HG03039 (cell line): Measurements from ENCODE around the gene LTBP1.
"Not testable (repeated sequence)": the region's sequence is repeated elsewhere in the genome, so short reads cannot be mapped to it uniquely, and the experiment has no call there.

Source experiments
- ATAC-seq: cut with Tn5 transposase; IDR thresholded peaks from one replicate; pipeline ENCODE4 v1.9.1; 2021; ENCODE audit warnings: mild to moderate bottlenecking, moderate library complexity; ENCODE audit not compliant: unreplicated experiment

Gene LTBP1

DNA sequence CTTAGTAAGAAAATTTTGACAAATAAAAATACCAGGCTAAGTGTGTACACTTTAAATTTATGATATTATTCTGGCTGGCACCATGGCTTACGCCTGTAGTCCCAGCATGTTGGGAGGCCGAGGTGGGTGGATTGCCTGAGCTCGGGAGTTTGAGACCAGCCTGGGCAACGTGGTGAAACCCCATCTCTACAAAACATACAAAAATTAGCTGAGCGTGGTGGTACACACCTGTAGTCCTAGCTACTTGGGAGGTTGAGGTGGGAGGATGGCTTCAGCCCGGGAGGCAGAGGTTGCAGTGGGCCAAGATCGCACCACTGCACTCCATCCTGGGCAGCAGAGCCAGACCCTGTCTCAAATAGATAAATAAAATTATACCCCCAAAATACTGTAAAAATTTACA, 421.8 kb downstream of the LTBP1 start:
- not testable (repeated sequence) for ATAC-seq

DNA sequence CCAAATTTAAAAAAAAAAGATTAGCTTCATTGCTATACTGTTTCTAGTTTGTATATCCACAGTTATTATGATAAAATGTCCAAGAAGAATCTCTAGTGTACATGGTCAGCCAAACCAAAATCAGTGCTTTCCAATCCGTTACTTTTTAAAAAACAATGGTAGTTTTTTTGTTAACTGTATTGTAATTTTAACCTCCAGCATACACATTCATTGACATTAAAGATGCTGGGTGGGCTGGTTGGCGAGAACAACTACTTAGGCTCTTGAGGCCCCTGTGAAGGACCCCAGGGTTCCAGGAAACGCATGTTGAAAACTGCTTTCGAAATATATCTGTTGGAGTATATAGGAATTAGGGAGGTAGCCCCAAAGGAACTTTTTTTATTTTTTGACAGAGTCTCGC, 422.4 kb downstream of the LTBP1 start:
- no peak for ATAC-seq

DNA sequence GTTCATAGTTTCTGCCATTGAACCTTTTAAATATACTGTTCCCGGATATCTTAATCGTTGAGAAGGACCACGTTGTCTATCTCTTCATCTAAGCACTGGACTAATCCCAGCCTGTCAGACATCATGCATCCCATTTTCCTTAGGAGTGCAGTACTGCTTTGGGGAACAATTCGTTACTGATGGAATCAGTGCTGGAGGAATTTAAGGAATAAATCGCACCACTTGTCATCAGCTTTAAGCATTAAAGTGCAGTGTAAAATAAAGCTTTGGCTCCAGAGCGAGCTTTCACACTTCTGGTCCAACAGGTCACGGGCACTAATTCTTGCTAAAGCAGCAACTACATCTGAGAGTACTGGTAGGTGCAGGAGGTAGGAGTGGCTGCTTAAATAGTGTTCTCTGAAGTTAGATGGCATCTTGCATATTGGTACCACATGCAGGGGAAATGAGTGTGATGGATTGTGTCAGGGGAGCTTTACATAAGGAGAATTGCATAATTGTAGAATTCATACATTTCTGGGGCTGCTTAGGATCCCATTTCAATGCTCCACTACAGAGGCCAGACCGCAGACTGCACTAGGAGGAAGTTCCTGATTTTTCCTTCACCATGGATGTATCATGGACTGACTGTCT, 424.0 kb downstream of the LTBP1 start:
- no peak for ATAC-seq

DNA sequence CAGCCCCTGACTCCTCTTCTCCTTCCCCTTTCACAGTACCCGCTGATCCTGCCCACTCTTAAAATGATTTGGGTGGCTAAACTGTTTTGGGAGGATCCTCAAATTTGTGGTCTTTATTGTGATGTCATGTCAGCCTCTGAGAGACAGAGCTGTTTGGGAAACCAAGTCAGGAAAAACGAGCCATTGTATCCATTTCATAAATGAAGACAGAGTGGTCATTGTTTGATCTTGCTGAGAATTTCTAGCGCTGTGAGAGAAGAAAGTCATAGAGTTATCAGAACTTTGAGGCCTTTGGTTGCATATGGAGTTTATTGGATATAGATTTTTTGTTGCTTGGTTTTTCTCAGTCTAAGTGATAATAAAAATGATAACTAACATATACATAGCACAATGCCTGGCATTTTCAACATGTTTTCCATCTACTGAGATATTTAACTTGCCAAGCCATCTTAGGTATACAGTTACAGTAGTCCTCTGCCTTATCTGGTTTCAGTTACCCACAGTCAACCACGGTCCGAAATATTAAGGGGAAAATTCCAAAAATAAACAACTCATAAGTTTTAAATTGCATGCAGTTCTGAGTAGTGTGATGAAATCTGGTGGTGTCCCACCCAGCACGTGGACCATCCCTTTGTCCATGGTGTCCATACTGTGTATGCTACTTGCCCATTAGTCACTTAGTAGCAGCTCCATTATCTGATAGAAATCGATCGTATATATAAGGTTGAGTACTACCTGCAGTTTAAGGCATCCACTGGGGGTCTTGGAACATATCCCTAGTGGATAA, 424.7 kb downstream of the LTBP1 start:
- no peak for ATAC-seq

DNA sequence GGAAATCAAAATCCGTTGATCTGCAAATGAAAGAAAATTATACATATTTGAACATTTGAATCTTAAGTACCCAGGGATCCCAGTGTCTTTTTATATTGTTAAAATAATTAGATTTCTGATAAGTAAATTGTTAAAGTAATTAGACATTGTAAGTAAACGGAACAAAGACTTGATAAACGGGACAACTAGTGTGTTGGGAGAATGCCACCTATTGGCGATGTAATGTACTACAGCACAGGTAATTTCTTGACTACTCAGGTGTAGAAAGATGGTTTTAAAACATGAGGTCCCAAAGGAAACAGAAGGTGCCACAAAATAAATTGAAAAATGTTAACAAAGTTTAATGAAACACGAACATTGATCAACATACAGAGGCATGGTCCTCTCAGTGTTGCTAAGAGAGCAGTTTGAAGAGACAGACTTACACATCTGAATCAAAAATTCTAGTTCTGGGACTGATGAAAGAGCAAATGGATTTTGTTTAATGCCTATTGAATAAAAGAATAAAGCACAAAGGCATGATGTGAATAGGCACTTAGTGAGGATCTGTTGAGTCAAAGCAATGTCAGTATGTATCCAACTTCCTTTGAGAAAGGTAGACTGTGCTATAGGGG, 426.3 kb downstream of the LTBP1 start:
- no peak for ATAC-seq

DNA sequence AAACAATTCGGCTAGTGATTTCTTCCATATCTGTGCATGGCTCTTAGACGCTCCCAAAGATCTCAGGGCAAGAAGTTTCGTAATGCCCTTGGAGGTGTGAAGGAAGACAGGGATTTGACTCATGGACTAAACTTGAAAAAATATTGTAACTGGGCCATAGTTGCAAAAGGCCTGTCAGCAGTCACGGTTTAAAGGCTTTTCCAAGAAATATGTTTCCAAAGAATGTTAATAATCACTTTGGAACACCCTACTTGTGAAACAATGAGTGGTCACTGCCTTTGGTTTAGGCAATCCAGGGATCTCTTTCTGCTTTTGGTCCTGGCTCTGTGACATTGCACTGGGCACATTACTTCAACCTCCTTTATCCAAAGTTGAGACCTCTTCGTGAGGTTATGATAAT, 427.2 kb downstream of the LTBP1 start:
- ATAC-seq = no peak

DNA sequence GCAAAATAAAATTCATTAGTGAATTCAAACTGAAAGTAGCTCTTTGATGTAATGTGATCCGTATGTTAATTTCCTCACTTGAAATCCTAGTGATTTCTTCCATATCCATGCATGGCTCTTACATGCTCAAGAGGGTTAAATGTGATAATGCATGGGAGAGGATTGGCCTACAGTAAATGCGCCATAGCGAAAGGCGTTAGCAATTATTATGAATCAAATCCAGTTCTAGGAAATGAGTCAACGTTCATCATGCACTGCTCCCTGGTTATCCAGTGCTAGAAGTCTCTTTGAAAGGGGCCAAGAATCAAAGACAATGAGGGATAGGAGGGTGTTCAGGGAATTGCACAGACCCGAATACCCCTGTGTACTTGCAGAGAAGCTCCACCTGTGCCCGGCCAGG, 428.3 kb downstream of the LTBP1 start:
- ATAC-seq = no peak

DNA sequence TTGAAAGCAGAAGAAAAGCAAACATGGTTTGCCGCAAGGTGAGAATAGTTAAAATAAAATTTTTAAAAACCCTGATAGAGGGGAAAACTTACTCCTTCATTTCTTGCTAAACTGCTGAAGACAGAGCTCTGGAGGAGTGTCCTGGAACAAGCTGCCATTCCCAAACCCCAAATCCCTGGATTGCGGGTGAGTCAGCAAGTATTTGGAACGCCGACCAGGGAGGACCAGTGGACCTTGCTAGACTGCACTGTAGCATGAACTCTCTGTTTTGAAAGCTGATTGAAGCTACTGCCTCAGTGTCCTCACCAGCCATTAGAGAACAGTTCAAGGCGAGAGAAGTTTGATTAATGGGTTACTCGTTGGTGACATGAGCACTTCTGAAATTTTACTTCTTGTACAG, 430.3 kb downstream of the LTBP1 start:
- no peak for ATAC-seq

DNA sequence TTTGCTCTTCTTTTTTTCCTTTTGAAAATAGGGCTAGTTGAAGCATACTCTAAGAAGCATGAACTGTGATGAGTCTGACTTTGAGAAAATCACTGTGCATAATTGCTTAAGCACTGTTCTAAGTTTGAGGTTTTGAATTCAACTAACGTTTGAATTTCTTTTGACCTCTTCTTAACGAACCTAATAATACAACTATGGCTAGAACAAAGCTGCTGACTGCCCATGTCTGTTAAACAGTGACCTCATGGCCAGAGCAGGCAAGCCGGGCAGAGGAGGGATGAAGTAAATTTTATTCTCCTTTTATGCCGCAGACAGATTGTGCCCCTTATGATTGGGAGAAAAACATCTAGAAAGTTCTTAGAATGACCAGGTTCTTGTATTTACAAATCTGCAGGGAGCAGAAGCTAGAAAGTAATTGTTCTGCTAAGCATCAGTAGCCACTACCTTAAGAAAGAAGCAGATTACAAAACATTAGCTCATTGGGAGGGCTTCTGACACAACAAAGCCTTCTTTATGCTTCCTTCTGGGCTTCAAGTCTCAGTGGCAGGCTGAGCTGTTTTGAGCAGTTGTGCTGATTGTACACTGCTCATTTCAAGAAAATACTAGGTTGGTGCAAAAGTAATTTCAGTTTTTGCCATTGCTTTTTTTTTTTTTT, 431.9 kb downstream of the LTBP1 start:
- ATAC-seq = no peak

DNA sequence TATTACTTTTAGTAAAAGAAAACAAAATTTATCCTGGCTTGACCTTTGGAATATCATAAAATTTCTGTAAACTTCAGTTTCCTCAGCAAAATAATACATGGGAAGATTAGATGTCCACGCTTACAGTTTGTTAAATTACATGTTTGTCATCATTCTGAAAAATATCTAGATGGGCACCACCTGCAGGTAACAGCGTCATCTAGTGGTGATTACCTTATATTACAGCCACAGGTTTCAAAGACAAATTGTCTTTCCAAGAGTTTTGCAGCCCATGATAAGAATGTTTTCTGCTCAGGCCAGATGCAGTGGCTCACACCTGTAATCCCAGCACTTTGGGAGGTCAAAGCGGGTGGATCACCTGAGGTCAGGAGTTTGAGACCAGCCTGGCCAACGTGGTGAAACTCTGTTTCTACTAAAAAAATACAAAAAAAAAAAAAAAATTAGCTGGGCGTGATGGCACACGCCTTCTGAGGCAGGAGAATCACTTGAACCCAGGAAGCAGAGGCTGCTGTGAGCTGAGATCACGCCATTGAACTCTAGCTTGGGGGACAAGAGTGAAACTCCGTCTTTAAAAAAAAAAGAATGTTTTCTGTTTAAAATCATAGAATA, 433.4 kb downstream of the LTBP1 start:
- no peak for ATAC-seq

DNA sequence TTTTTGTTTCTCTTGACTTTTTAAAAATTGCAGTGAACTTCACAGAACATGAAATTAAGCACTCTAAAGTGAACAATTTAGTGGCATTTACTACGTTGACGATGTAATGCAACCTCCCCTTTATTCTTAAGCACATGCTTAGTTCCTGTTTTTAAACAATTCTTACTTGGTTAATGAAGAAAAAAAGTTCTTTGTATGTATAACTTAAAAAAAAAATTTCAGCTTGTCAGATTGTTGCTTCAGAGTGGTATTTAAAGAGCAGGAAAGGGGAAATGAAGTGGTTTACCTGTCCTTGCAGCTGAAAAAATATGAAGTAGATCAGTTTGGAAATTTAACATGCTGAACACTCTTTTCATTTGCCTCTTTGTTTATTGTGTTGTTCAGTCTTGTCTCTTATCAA, 434.0 kb downstream of the LTBP1 start:
- no peak for ATAC-seq

DNA sequence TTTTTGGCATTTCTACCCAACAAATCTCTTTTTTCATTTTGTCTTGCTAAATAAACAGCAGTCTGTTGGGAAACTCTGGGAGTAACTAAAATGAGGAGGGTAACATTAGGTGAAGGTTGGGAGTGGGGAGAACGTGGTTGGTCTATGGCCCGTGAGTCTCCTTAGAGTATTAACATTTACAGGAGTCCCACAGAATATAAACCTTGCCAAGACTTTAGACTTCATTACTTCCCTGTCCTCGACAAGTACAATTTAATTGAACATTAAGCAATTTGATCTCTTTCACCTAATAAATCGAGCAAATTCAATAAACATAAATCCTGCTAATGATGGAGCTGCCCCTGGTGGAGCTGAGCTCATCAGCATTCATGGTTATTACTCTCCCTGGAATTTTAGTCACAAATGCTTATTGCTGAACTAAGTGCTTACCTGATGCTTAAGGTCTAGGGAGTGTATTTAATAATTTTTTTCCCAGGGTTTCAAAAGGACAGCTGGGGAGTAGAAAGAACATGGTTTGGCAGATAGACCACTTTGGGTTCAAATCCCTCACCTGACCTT, 434.6 kb downstream of the LTBP1 start:
- no peak for ATAC-seq

DNA sequence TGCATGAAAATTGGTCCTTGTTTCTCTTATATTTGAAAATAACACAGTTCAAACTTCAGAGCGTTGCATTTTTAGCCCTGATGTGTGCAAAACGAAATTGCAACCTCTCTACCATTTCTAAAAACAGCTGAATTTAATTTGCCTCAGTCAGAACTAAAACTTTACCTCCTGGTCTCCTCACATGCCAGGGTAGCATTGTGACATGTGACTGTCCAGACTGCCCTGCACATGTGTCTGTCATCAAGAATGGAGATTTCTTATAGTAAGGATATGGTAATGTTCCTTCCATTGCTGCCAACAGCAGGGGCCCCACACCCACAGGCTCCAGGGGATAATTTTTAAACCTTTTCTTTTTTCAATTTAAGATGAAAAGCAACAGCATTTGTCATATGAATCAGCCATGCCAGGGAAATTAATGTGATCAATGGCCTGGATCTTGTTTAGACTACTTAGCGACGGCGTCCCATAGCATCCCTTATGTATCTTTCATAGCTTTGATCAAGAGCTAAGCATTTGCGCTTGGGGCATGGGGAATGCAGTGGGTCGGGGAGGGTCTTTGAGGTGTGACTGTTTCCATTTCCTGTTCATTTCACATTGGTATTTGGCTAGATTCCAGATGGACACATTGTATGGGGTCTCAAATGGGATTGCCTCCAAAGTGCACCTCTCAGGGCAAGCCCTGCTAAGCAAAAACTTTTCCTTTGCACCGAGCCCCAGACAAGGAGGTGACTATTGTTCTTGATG, 437.3 kb downstream of the LTBP1 start:
- ATAC-seq = no peak

DNA sequence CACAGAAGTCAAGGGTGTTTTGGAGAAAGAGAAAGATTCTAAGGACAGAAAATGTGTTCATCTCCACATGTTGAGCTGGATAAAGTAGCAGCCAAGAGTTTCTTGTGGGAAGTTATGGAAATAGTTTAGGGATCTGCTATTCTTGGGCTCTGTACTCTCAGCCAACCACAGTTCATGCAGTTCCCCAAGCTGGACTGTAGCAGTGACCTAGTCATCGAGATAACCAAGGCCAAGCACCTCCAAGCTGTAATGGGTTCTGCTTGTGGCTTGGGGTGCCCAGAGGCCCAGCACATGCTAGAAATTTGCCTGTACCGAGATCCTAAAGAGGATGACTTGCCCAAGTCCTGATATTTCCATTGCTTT, 437.8 kb downstream of the LTBP1 start:
- no peak for ATAC-seq

DNA sequence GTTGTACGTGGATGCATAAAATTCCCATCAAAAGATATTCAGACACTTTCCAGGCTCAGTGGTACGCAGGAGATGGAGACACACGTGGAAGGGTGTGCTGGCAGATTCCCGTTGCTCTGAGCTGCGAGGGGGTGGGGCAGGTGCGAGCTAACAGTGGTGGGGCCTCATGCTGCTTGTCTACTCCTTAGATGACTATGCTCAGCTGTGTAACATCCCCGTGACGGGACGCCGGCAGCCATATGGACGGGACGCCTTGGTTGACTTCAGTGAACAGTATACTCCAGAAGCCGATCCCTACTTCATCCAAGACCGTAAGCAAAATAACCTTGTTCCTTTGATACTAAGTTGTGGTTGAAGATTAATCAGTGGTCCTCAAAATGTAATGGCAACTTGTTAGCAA, 442.2 kb downstream of the LTBP1 start:
- ATAC-seq = no peak

DNA sequence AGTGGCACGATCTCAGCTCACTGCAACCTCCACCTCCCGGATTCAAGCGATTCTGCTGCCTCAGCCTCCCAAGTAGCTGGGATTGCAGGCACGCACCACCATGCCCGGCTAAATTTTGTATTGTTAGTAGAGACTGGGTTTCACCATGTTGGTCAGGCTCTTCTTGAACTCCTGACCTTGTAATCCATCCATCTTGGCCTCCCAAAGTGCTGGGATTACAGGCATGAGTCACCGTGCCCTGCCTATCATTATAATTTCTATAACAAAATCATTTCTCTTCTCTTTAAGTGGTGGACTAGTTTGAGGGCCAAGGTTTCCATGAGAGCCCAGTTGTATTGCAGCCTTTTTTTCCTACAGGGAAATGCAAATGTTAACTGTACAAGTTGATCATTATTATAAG, 442.9 kb downstream of the LTBP1 start:
- ATAC-seq = not testable (repeated sequence)

DNA sequence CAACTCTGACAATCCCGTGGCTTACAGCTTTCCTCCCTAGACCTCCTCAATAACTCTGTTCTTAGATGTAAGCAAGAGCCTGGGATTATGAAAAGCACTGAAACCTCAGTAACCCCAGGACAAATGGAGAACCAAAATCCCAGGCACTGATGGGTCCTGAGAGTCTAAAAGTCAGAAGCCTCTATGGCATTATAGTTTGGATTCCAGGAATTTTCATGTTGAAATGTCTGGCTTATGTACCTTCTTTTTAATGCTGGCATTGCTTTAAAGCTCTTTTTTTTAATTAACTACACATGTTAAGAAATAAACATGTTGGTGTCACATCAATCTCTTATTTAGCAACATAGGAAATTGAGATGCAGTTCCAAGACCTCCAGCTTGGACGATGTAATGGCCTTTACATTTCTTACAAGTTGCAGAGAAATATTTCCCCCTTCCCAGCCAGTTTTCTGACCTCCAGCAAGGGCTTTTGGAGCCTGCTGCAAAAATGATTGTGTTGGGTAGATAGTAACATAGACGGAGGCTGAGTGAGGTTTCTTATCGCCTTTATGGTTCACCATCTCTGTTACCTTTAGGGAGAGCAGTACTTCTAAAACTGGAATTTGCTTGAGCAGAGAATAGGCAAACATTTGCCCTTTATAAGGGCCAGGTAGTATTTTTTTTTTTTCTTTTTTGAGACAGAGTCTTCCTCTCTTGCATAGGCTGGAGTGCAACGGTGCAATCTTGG, 444.9 kb downstream of the LTBP1 start:
- ATAC-seq = no peak

DNA sequence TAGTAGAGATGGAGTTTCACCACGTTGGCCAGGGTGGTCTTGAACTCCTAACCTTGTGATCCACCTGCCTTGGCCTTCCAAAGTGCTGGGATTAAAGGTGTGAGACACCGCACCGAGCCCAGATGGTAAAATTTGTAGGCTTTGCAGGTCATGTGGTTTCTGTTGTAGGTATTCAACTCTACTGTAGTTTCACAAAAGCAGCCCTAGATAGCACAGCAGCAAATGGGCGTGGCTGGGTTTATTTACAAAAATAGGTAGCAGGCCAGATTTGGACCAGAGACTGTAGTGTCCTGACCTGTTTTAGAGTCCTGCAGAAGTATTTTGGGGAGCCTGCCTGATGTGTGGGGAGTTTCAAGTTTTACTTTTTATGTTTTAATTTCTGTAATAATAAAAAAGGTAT, 445.6 kb downstream of the LTBP1 start:
- no peak for ATAC-seq

DNA sequence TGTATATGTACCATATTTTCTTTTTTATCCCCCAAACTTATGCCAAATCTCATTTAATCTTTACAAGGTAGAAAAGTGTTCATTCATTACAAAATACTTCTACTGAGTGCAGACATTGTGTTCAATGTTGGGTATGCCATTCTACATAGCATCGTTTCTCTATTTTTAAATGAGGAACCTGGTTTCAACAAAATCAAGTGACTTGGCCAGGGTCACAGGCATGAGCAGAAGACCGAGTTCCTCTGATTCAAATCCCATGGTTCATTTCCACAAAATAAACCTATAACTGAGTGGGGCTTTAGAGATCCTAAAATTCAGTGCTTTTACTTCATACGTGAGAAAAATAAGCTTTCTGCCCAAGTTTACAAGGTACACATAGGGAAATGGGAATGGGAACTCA, 448.3 kb downstream of the LTBP1 start:
- ATAC-seq = no peak
